ENCODE results near the gene WNT10A. TPM values are rescaled to one million over a fixed set of nuclear protein-coding genes. Genes with fewer than 3 reads are reported as not detected.

Gene WNT10A
- polyA plus RNA-seq, 1 of the 3 experiments (the other 2 are of a cell fraction) = 0.02 TPM

- TF ChIP-seq POLR2AphosphoS5 (IDR thresholded peaks at IDR 0.05; ENCODE audit: low read depth, low read length) (no peak), TAF1 (IDR thresholded peaks at IDR 0.05; ENCODE audit: borderline replicate concordance, low read depth, low read length) (no peak), RXRA (IDR thresholded peaks at IDR 0.05; ENCODE audit: borderline replicate concordance, low read depth) (no peak), GATA2 (CRISPR knock-in tag; IDR thresholded peaks at IDR 0.05) (no peak), FOSL2 (IDR thresholded peaks at IDR 0.05; ENCODE audit: borderline replicate concordance, low read depth) (no peak), RCOR1 (IDR thresholded peaks at IDR 0.05; ENCODE audit: low read length) (no peak), MAX (IDR thresholded peaks at IDR 0.05; ENCODE audit: low read depth) (no peak), SIN3A (IDR thresholded peaks at IDR 0.05; ENCODE audit: borderline replicate concordance, low read depth, low read length) (no peak), MEF2A (IDR thresholded peaks at IDR 0.05; ENCODE audit: borderline replicate concordance, low read depth) (no peak)
- H3K9me2 ChIP-seq = no peaks in the 10 kb centered on the region
- POLR2A ChIA-PET = no interaction called here
- no peak overlapping the region for H2AFZ ChIP-seq (ENCODE audit: low read depth)
- CTCF ChIA-PET = interaction anchor here (10.2 to 22.5 kb wide), 3 partner anchors 2 to 37 kb away, joined by 247 to 795 read pairs (median 795); partner anchors contain the start of gene WNT10A
- no peak overlapping the region for H3K27ac ChIP-seq (ENCODE audit: low read depth in 2 of 2, low read length in 1 of 2)
- no peak overlapping the region for H3K9ac ChIP-seq
- no peaks in the 10 kb centered on the region for H4K20me1 ChIP-seq (ENCODE audit: insufficient read depth)
- H3K36me3 ChIP-seq (replicated peaks in 1 of 2; ENCODE audit: control insufficient read depth in 1 of 2, insufficient read depth in 2 of 2, low read length in 1 of 2) = no peaks in the 10 kb centered on the region
- no peak overlapping the region for H3K4me3 ChIP-seq (ENCODE audit: low read depth in 2 of 2, low read length in 1 of 2)
- no peak for DNase-seq
- peaks cover 10% of the 10 kb centered on the region; the same call in 1 of the 2 replicates for H3K27me3 ChIP-seq (ENCODE audit: insufficient read depth)
- H3K79me2 ChIP-seq (ENCODE audit: insufficient read depth) = no peaks in the 10 kb centered on the region
- H3K4me1 ChIP-seq (ENCODE audit: control insufficient read depth in 1 of 2, insufficient read depth in 2 of 2, low read depth in 1 of 2, low read length in 1 of 2) = peaks cover 0 to 32% of the 10 kb centered on the region in 2 experiments; a peak in 2 of 4 replicates
- no peaks in the 10 kb centered on the region for H3F3A ChIP-seq (replicated peaks; ENCODE audit: insufficient read depth)
- WGBS (ENCODE audit: low lambda C conversion rate) = 93% methylated on average over 12 of the region's 23 CpGs
- no peak overlapping the region for H3K4me2 ChIP-seq
- no peaks in the 10 kb centered on the region for H3K9me3 ChIP-seq
Observed at GRCh38 chr2:218889937-218890336, 9.3 kb downstream of the WNT10A start.

GRCh38 chr2:218890369-218890768 is 9.7 kb downstream of the WNT10A start:
- CTCF ChIA-PET = interaction anchor here (1.4 to 16.1 kb wide), 3 partner anchors 12 to 90 kb away, joined by 4 to 795 read pairs (median 247); partner anchors contain the start of gene WNT10A
- no peak for TF ChIP-seq JUND (IDR thresholded peaks at IDR 0.05)
- Histone ChIP-seq H3K4me1 (ENCODE audit: control insufficient read depth in 1 of 2, insufficient read depth in 2 of 2, low read depth in 1 of 2, low read length in 1 of 2) (peaks cover 0 to 31% of the 10 kb centered on the region in 2 experiments; a peak in 2 of 4 replicates), H3K4me2 (no peak overlapping the region), H3K79me2 (ENCODE audit: insufficient read depth) (no peaks in the 10 kb centered on the region), H3F3A (replicated peaks; ENCODE audit: insufficient read depth) (no peaks in the 10 kb centered on the region), H3K9ac (no peak overlapping the region), H3K36me3 (replicated peaks in 1 of 2; ENCODE audit: control insufficient read depth in 1 of 2, insufficient read depth in 2 of 2, low read length in 1 of 2) (no peaks in the 10 kb centered on the region), H3K9me3 (no peaks in the 10 kb centered on the region), H3K4me3 (ENCODE audit: low read depth in 2 of 2, low read length in 1 of 2) (no peak overlapping the region), H2AFZ (ENCODE audit: low read depth) (no peak overlapping the region), H3K27ac (ENCODE audit: low read depth in 2 of 2, low read length in 1 of 2) (no peak overlapping the region), H3K9me2 (no peaks in the 10 kb centered on the region), H3K27me3 (ENCODE audit: insufficient read depth) (peaks cover 14% of the 10 kb centered on the region; the same call in 1 of the 2 replicates), H4K20me1 (ENCODE audit: insufficient read depth) (no peaks in the 10 kb centered on the region)
- POLR2A ChIA-PET = no interaction called here
- no peak for DNase-seq
- 49% methylated on average over 3 of the region's 3 CpGs for WGBS (ENCODE audit: low lambda C conversion rate)

Measured in SK-N-SH (cell line).